ENCODE data around the gene SIRT6.
"Not testable (repeated sequence)": the region's sequence is repeated elsewhere in the genome, so short reads cannot be mapped to it uniquely, and the experiment has no call there.

GRCh38 chr19:4230237-4230636, 47.9 kb upstream of the SIRT6 start:
- not testable (repeated sequence) for TF ChIP-seq CTCF (IDR thresholded peaks at IDR 0.05); TAF1 (IDR thresholded peaks at IDR 0.05; ENCODE audit: borderline replicate concordance, low read depth, low read length); RAD21 (IDR thresholded peaks at IDR 0.05; ENCODE audit: low read length); YY1 (IDR thresholded peaks at IDR 0.05; ENCODE audit: low read depth); POLR2AphosphoS5 (IDR thresholded peaks at IDR 0.05; ENCODE audit: low read depth, low read length); USF1 (IDR thresholded peaks at IDR 0.05; ENCODE audit: borderline replicate concordance, low read depth); REST (IDR thresholded peaks at IDR 0.05; ENCODE audit: low read depth, low read length); MAX (IDR thresholded peaks at IDR 0.05; ENCODE audit: low read depth)
